OCI-LY7 (cell line): Measurements from ENCODE around the gene QSER1.

Experiments used
- EZH2phosphoT487 ChIP-seq: fragments of 200-600 bp; sonication (generic); IDR thresholded peaks from 2 replicates; pipeline ENCODE4 v1.6.1; 2018; ENCODE audit warnings: low read depth, borderline replicate concordance, mild to moderate bottlenecking, mixed run types, antibody characterized with exemption, low read length, moderate library complexity, mixed read lengths
- TF ChIP-seq, protein P1 (sequence below): fragments of 200-600 bp; sonication (generic); conservative IDR thresholded peaks from 2 replicates; pipeline ENCODE4 v1.5.1; 2014; ENCODE audit warnings: mild to moderate bottlenecking, antibody characterized with exemption, low read length, moderate library complexity, mixed read lengths

DNA sequence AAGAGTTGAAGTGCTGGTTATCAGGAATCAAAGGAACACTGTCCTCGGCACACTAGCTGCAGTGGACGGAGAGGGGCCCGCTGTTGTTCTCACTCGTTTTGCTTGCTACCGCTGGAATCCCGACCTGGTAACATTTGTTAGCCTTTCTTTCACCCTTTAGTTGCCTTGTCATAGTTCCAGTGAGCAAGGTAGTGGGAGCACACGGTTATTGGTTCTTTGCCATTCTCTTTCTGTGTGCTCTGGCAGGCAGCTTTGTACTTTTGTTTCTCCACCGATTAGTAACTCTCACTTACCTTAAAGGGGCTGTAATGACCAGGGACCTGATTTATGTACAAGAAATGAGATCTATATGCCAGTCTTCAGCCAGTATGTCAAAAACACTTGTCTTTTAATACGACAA lies 124.9 kb downstream of the QSER1 start:
- TF ChIP-seq, protein P1, sequence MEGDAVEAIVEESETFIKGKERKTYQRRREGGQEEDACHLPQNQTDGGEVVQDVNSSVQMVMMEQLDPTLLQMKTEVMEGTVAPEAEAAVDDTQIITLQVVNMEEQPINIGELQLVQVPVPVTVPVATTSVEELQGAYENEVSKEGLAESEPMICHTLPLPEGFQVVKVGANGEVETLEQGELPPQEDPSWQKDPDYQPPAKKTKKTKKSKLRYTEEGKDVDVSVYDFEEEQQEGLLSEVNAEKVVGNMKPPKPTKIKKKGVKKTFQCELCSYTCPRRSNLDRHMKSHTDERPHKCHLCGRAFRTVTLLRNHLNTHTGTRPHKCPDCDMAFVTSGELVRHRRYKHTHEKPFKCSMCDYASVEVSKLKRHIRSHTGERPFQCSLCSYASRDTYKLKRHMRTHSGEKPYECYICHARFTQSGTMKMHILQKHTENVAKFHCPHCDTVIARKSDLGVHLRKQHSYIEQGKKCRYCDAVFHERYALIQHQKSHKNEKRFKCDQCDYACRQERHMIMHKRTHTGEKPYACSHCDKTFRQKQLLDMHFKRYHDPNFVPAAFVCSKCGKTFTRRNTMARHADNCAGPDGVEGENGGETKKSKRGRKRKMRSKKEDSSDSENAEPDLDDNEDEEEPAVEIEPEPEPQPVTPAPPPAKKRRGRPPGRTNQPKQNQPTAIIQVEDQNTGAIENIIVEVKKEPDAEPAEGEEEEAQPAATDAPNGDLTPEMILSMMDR: no peak
- TF ChIP-seq EZH2phosphoT487: no peak
